ENCODE results near the gene HPS3. TPM values are rescaled to one million over a fixed set of nuclear protein-coding genes. Genes with fewer than 3 reads are reported as not detected.
"Not testable (repeated sequence)": the region's sequence is repeated elsewhere in the genome, so short reads cannot be mapped to it uniquely, and the experiment has no call there.

HPS3 gene, protein sequence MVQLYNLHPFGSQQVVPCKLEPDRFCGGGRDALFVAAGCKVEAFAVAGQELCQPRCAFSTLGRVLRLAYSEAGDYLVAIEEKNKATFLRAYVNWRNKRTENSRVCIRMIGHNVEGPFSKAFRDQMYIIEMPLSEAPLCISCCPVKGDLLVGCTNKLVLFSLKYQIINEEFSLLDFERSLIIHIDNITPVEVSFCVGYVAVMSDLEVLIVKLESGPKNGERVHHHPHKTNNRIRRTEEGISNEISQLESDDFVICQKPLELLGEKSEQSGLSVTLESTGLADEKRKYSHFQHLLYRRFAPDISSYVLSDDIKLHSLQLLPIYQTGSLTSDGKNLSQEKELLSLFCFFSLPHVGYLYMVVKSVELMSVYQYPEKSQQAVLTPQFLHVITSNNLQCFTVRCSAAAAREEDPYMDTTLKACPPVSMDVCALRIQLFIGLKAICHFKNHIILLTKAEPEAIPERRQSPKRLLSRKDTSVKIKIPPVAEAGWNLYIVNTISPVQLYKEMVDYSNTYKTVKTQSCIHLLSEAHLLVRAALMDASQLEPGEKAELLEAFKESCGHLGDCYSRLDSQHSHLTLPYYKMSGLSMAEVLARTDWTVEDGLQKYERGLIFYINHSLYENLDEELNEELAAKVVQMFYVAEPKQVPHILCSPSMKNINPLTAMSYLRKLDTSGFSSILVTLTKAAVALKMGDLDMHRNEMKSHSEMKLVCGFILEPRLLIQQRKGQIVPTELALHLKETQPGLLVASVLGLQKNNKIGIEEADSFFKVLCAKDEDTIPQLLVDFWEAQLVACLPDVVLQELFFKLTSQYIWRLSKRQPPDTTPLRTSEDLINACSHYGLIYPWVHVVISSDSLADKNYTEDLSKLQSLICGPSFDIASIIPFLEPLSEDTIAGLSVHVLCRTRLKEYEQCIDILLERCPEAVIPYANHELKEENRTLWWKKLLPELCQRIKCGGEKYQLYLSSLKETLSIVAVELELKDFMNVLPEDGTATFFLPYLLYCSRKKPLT
- total RNA-seq = 20.2 and 22.0 TPM in 2 replicates
- polyA plus RNA-seq (2012) = 8.1 TPM

GRCh38 chr3:149129326-149130205 is at the start of gene HPS3:
HPS3 (plus strand) TSS chr3:149129638; CDS start chr3:149129724, 86 bp downstream.
- DNase-seq (ENCODE audit: low read depth) = peak; percentile 93

GRCh38 chr3:149080011-149080698 is 49.3 kb upstream of the HPS3 start:
- no peak for DNase-seq (ENCODE audit: low read depth)

GRCh38 chr3:149080699-149081091 is 48.7 kb upstream of the HPS3 start:
- DNase-seq (ENCODE audit: low read depth) = peak; percentile 20

GRCh38 chr3:149081772-149082171 is 47.7 kb upstream of the HPS3 start:
- no peak for DNase-seq (ENCODE audit: low read depth)

- peak; percentile 35 for DNase-seq (ENCODE audit: low read depth)
Observed at GRCh38 chr3:149085828-149086231, 43.6 kb upstream of the HPS3 start.

DNA sequence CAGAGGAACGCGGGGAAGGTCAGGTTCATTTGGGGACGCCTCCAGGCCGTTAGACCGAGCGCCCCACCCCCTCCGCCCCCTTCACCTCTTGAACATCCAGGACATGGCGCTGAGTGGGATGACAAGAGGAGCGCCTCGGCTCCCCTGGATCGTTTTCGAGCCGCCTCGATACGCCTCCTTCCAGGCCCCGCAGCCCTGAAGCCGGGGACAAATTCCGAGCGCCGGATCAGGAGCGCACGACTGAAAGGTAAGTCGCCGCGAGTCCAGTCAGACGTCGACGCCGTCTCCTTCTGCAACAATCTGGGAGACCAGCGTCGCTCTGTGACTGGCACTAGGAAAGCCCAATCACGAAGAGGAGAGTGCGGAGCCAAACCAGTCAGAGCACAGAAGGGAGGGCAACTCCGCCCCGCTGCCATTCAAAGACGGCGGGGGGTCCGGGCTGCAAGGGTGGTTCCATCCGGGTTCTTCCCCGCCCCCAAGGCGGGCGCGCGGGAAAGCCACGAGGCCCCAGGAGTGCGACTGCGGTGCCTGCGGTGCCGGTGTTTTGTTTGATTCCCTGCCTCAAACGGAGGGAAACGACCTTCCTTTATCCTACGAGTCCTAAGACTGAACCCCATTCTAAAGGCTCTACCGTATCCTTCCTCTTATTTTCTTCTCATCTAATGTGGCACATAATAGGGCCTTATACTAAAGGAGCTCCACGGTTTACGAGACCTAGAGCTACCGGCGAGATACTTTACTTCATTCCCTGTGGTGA is 43.0 kb upstream of the HPS3 start, which contains the start of gene HLTF:
HLTF (minus strand) TSS at position 302 of the 757 bp plus-strand sequence; CDS start at position 105, 197 bp downstream.
- DNase-seq (ENCODE audit: low read depth) = peak; percentile 99

- DNase-seq (ENCODE audit: low read depth) = no peak
Observed at GRCh38 chr3:149087208-149087607, 42.2 kb upstream of the HPS3 start.

DNA sequence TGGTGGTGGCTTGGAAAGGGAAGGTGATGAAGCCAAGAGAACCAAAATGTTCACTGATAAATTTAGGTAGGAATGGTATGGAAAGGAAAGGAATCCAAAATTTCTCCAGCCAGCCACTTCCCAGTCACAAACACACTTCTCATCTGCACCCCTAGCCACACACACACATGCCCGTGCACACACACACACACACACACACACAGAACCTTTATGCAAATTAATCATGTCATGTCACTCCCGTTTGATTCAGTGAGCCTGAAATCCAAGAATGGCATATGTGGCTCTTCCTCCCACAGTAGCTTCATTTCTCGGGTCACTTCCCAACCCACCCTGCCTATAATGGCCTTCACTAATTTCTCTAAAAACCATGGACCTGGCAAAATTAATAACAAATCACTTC is 40.0 kb upstream of the HPS3 start:
- DNase-seq (ENCODE audit: low read depth) = no peak

DNA sequence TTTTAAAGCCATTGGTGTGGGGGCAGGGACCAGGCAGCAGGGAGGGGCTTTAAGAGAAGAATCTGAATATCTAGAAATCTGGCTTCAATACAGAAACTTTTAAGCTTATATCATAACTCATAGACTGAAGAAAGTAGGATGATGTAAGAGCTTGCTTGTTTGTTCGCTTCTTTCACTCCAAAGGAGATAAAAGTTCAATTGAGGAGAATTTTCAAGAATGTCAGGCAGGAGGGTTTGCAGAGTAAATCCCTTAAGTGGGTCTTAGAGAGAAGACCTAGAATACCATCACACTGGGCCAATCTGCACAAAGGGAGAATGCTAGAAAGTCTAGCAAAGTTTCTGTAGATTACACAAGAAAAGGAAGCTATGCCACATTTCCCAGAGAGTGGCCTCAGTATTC is 39.0 kb upstream of the HPS3 start:
- DNase-seq (ENCODE audit: low read depth) = no peak

- no peak for DNase-seq (ENCODE audit: low read depth)
Observed at GRCh38 chr3:149090907-149091306, 38.5 kb upstream of the HPS3 start.

DNA sequence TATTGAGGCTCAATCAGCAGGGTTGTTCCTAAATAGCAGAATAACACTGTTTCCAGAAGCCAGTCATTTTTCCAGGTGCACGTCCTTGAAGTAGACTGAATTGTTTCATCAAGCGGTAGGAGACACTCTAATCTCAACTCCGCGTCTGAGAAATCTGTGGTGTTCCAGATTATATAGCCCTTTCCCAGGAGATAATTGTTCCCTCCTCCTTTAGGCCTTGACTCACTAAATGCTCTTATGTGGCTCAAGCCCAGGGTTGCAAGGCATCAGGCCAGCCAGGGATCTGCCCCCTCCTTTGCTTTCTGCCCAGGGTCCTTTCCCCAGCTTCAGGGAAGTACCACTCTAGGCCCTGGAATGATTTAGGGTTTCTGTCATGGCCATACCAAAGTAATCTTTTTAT is 37.5 kb upstream of the HPS3 start:
- no peak for DNase-seq (ENCODE audit: low read depth)

DNA sequence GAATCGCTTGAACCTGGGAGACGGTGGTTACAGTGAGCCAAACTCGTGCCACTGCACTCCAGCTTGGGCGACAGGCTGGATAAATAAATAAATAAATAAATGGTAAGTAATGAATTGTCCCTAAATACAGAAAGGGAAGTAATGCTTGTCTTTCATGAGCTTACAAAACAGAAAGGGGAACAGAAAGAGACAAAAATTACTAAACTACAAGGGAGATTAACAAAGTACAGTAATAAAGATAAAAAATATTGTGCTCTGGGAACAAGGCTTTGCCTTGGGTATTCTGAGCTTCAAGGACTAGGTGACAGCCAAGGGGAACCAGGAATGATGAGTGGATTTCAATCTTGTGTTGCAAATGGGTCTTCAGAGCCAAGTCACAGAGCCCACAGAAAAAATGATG is 34.0 kb upstream of the HPS3 start:
- no peak for DNase-seq (ENCODE audit: low read depth)

DNA sequence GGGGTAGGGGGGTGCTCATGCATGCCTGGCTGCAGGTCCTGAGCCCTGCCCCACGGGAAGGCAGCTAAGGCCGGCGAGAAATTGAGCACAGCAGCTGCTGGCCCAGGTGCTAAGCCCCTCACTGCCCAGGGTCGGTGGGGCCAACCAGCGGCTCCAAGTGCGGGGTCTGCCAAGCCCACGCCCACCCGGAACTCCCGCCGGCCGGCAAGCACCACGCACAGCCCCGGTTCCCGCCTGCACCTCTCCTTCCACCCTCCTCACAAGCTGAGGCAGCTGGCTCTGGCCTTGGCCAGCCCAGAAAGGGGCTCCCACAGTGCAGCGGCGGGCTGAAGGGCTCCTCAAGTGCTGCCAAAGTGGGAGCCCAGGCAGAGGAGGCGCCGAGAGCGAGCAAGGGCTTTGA is 31.5 kb upstream of the HPS3 start:
- not testable (repeated sequence) for DNase-seq (ENCODE audit: low read depth)

DNA sequence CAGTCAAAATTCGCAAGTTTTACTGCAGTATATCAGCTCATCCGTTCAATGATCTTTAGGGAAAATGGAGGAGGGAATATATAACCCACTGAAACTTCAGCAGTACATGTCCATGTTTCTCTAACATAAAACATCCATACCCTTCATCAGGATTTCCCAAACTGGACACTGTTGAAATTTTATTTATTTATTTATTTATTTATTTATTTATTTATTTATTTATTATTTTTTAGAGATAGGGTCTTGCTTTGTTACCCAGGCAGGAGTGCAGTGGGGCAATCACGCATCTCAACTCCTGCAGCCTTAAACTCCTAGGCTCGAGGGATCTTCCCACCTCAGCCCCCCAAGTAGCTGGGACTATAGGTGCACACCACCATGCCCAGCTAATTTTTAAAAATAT is 28.3 kb upstream of the HPS3 start:
- DNase-seq (ENCODE audit: low read depth) = no peak

DNA sequence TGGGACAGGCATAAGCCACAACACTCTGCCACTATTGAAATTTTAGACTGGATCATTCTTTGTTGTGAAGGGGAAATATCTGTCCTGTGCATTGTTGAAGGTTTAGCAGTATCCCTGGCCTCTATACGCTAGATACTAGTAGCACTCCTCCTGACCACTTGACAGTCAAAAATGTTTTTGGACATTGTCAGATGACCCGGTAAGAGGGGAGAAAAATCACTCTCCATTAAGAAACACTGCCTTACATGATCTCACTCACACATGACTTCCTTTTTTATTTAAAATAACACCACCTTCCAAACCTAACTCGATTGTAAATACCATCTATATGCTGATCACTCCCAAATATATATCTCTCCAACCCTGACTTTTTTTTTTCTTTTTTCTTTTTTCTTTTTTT is 27.8 kb upstream of the HPS3 start:
- DNase-seq (ENCODE audit: low read depth) = no peak

DNA sequence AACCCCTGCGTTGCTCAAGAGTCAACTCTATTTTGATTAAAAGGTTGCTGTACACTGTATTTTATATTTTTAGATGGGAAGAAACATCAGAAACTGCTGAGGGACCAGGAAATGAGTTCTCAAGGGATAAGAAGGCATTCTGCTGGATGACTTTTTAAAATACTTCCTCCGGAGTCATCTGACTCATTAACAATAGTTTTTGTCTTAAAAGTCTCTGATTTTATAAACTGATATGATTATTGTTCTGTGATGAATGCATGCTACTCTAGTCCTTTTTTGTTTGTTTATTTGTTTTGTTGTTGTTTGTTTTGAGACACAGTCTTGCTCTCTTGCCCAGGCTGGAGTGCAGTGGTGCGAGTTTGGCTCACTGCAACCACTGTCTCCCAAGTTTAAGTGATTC is 25.0 kb upstream of the HPS3 start:
- DNase-seq (ENCODE audit: low read depth) = no peak

DNA sequence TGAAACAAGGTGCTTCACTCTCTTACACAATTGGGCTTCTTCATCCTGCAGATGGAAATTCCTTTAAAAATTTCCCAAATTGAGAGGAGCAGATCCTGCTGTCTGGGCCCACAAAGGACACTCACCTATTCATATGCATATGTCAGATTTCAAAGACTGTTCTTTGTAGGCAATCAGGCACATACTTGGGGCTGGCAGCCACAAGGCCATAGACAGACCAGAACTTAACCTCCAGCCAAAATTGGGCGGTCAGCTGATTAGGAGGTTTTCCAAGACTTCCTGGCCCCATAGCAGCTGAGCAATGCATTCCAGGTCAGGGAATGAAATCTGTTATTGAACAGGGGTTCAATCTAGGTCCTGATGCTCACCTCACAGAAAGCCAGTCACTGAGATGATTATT is 15.0 kb upstream of the HPS3 start:
- no peak for DNase-seq (ENCODE audit: low read depth)

DNA sequence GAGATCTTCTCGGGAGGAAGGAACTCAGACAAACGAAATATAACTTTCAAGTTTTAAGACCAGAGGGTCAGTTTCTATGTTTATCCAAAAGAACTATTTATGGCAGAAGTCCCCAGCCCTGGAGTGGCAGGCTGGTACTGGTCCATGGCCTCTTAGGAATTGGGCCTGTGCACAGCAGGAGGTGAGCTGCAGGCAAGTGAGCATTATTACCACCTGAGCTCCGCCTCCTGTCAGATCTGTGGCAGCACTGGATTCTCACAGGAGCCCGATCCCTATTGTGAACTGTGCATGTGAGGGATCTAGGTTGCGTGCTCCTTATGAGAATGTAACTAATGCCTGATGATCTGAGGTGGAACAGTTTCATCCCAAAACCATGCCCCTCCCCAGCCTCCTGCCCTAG is 14.3 kb upstream of the HPS3 start:
- DNase-seq (ENCODE audit: low read depth) = no peak

DNA sequence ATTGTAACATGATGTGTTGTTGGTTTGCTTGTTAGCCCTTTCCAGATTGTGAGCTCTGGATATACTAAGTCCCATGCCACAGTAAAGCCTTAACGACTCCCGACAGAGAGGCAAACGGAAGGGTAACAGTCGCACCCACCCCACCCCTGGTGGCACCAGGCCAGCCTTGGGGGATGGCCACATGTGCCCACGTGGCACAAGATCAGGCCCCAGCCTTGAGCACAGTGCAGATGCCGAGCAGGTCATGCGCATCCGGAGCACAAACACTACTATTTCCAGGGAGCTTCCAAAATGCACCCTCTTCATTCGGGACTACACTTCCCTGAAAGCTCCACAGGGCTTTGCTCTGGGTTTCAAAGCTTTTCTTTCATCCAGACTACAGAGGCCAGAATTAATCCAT is 10.7 kb upstream of the HPS3 start:
- DNase-seq (ENCODE audit: low read depth) = no peak

- no peak for DNase-seq (ENCODE audit: low read depth)
Observed at GRCh38 chr3:149119466-149119865, 10.0 kb upstream of the HPS3 start.
